GM08714 (cell line): ENCODE results near the gene RIPPLY3.

Experiments
- H3K4me3 ChIP-seq: fragments of 200-500 bp; sonication (Bioruptor generic); 2 replicates; pipeline ENCODE4 v1.5.1; 2014; ENCODE audit warnings: mild to moderate bottlenecking, low read length, inconsistent platforms
- ZNF274 ChIP-seq: IDR thresholded peaks from 2 replicates; pipeline ENCODE4 v1.6.1; 2012; ENCODE audit warnings: mild to moderate bottlenecking, low read depth, low read length

Gene RIPPLY3

DNA sequence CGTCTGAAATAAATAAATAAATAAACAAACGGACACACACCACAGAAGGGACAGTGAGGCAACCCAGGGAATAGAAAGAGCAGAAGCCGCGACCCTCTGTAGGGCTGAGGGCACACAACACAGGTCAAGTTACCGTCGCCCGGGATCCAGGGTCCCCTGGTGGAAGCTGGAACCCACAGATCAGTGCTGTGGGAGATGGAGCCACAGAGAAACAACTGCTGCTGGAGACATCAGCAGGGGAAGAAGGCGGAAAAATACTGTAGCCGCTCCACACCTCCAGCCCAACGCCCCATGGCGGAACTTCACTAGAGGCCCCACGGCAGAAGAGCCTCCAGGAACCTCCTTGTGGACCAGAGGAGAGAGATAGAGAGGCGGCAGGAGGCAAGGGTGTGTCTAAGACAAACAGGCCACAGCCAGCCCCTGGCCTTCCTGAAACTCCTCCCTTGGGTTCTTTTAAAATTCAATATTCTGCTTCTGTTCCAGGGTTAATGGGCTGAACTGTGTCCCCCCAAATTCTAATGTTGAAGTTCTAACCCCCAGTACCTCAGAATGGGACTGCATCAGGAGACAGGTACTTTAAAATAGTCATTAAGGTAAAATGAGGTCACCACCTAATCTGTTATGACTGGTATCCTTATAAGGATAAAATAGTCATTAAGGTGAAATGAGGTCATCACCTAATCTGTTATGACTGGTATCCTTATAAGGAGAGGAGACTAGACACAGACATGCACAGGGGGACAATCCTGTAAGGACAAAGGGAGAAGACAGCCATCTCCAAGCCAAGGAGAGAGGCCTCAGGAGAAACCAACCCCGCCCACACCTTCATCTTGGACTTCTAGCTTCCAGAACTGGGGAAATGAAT lies 32.3 kb upstream of the RIPPLY3 start:
- TF ChIP-seq ZNF274, result no peak
- H3K4me3 ChIP-seq, result no peak overlapping the region

GRCh38 chr21:36974851-36975192 lies 31.7 kb upstream of the RIPPLY3 start:
- H3K4me3 ChIP-seq, result no peak overlapping the region
- TF ChIP-seq ZNF274, result no peak

DNA sequence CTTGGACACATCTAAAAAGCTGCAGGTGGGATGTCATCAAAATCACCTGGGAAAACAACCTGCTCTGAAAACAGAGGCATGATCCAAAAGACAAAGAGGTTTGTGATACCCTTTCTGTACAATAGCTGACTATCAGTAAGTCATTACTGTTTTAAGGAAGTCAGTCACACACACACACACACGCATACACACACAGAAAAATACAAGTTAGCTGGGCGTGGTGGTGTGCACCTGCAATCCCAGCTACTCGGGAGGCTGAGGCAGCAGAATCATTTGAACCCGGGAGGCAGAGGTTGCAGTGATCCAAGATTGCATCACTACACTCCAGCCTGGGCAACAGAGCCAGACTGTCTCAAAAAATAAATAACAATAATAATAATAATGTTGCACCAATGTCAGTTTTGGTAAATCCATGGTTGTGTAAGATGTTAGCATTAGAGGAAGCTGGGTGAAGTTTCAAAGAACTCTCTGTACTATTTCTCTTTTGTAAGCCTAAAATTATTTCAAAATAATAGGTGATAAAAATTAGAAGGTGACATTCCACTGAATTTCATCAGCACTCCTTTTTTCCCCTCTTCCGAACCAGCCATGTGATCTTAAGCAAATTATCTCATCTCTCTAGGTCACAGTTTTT lies 30.2 kb upstream of the RIPPLY3 start:
- no peak for TF ChIP-seq ZNF274

GRCh38 chr21:36976882-36977651 lies 29.4 kb upstream of the RIPPLY3 start:
- H3K4me3 ChIP-seq, result no peak overlapping the region
- TF ChIP-seq ZNF274, result no peak

More for the DNA sequence above, 30.2 kb upstream of the RIPPLY3 start:
- H3K4me3 ChIP-seq, result no peak overlapping the region

- peak overlapping the region; percentile 1; the same call in 1 of the 2 replicates for H3K4me3 ChIP-seq
- TF ChIP-seq ZNF274, result no peak
Observed at GRCh38 chr21:36980280-36981048, 26.0 kb upstream of the RIPPLY3 start.

DNA sequence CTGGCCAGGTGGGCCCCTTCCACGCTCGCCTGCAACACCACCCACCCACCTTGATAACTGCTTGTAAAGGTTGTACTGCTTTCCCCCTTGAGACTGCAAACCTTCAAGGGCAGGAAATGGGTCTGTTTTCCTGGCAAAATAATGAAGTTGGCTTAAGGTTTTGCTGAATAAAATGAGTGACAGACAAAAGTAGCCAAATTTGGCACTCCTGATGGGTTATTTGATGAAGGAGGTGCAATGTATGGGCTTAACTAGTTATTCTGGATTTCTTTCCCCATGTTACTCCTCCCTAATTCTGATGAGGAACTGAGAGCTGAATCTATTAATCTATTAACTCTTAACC lies 25.5 kb upstream of the RIPPLY3 start:
- no peak overlapping the region; the same call in 1 of the 2 replicates for H3K4me3 ChIP-seq
- TF ChIP-seq ZNF274, result no peak

DNA sequence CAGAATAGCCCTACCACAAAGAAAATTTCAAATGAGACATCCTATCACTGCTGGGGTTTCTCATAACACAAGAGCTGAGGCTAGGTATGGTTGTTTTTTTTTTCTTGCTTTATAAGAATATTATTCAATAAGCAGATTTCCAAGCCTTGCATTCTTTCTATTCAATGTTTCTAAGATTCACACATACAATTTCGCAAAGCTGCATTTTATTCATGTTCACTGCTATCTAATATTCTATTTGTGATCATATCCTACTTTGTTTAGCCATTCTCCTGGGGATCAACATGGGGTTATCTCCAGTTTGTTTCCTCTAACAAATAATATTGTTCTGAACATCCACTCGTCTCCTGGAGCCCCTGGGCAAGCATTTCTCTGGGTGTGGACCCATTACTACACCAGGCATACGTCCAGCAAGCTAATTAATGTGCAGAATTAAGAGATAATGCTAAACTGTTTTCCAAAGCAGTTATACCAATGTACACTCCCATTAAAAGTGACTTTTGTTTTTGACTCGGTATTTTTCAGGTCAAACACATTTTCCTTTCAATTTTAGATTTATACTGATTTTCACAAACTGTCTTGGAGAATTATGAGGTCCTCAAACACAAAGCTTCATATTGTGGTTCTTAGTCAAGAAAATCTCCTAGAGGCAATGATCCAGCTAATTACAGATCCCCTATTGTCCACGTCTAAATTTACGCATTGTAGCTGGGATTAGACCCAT lies 24.4 kb upstream of the RIPPLY3 start:
- no peak overlapping the region for H3K4me3 ChIP-seq
- TF ChIP-seq ZNF274, result no peak

- no peak for TF ChIP-seq ZNF274
- no peak overlapping the region for H3K4me3 ChIP-seq
Observed at GRCh38 chr21:36985751-36986594, 20.5 kb upstream of the RIPPLY3 start.

GRCh38 chr21:36987845-36988244 lies 18.7 kb upstream of the RIPPLY3 start:
- no peak overlapping the region for H3K4me3 ChIP-seq
- no peak for TF ChIP-seq ZNF274

DNA sequence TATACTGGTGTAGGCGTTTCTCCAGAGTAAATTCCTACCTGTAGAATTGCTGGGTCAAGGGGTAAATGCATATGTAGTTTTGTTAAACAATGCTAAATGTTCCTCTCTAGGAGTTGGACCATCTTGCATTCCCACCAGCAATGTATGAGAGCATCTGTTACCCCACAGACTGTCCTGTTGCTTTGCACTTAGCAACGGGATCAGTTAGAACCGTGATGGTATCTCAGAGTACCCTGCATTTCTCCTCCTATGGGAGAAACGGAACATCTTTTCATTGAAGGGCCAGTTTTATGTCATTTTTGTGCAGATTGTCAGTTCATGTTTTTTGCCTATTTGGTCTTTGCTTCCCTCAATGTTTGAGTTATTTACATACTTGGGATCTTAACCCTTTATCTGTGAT lies 18.0 kb upstream of the RIPPLY3 start:
- H3K4me3 ChIP-seq, result no peak overlapping the region

DNA sequence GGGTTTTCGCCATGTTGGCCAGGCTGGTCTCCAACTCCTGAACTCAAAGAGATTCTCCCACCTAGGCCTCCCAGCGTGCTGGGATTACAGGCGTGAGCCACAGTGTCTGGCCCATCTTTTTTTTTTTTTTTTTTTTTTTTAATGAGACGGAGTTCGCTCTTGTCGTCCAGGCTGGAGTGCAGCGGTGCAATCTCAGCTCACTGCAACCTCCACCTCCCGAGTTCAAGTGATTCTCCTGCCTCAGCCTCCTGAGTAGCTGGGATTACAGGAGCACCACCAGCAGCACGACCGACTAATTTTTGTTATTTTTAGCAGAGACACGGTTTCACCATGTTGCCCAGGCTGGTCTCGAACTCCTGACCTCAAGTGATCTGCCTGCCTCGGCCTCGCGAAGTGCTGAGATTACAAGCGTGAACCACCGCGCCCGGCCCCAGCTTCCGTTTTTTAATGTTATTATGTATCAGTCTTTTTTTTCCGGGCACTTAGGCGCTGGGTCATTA lies 17.3 kb upstream of the RIPPLY3 start:
- peak overlapping the region; percentile 61; the same call in 1 of the 2 replicates for H3K4me3 ChIP-seq

More for the DNA sequence above, 18.0 kb upstream of the RIPPLY3 start:
- no peak for TF ChIP-seq ZNF274

- TF ChIP-seq ZNF274, result no peak
Observed at GRCh38 chr21:36989699-36990507, 16.6 kb upstream of the RIPPLY3 start.

More at GRCh38 chr21:36989699-36990507, 16.6 kb upstream of the RIPPLY3 start:
- H3K4me3 ChIP-seq, result peak overlapping the region; percentile 61; the same call in 1 of the 2 replicates
